Measurements from ENCODE around the gene NET1.

Gene NET1

DNA sequence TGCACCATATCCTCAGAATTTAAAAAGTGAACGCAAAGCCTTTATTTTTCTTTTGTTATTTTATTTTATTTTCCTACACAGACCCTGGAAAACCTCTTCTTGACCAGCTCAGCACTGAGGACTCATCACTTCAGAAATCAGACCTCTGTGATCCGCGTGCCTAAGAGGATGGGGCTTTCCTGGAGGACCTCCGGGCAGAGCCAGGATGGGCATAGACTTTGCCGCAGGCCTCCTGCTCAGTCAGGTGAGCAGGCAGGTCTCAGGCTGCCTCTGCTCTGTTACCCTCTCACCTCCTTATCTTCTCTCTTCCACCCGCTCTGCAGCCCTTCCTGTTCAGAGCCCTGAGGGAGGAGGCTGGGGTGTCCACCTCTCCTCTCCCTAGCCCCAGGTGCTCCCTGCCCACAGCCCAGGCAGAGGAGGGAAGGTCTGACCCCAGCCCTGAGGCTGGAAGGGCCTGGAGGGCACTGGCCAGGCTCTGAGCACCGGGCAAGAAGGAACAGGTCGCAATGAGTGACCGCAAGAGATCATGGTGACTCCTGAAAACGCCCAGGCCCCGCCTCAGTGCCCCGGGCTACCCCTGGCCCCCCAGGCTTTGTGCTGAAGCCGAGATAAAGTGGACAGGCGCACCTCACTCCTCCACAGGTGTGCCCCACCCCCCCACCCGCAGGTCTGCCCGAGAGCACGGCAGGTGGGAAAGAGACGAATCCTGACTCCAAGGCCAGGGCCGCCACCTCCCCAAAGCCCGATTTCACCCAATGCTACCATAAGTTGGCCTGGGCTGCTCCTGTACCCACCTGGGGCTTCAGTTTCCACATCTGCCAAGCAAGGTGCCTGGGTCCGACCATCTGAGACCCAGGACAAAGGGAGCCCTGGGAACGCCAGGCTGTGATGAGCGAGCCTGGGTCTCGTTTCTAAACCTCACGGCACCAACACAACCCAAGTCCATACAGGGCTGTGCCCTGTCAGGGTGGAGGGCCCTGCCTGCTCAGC is 84.2 kb downstream of the NET1 start:
- no peak for TF ChIP-seq EP300 (IDR thresholded peaks at IDR 0.05; ENCODE audit: borderline replicate concordance)

DNA sequence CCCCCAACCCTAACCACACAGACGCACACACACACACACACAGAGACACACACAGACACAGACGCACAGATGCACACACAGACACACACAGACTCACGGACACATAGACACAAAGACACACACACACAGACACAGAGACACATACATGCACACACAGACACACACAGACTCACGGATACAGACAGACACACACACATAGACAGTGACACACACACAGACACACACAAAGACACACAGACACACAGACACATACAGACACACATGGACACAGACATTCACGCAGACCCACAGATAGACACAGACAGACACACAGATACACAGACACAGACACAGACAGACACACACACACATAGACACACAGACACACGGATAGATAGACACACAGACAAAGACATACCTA is 84.9 kb downstream of the NET1 start:
- TF ChIP-seq RAD21 (IDR thresholded peaks at IDR 0.05; ENCODE audit: low read depth) (no peak), CREB1 (IDR thresholded peaks at IDR 0.05; ENCODE audit: low read depth) (no peak), TAF1 (IDR thresholded peaks at IDR 0.05; ENCODE audit: low read depth) (no peak), FOXM1 (IDR thresholded peaks at IDR 0.05; ENCODE audit: borderline replicate concordance, low read depth) (no peak), TCF12 (IDR thresholded peaks at IDR 0.05; ENCODE audit: low read depth) (no peak)
- TF ChIP-seq, protein P1, sequence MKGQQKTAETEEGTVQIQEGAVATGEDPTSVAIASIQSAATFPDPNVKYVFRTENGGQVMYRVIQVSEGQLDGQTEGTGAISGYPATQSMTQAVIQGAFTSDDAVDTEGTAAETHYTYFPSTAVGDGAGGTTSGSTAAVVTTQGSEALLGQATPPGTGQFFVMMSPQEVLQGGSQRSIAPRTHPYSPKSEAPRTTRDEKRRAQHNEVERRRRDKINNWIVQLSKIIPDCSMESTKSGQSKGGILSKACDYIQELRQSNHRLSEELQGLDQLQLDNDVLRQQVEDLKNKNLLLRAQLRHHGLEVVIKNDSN (IDR thresholded peaks at IDR 0.05), result no peak

DNA sequence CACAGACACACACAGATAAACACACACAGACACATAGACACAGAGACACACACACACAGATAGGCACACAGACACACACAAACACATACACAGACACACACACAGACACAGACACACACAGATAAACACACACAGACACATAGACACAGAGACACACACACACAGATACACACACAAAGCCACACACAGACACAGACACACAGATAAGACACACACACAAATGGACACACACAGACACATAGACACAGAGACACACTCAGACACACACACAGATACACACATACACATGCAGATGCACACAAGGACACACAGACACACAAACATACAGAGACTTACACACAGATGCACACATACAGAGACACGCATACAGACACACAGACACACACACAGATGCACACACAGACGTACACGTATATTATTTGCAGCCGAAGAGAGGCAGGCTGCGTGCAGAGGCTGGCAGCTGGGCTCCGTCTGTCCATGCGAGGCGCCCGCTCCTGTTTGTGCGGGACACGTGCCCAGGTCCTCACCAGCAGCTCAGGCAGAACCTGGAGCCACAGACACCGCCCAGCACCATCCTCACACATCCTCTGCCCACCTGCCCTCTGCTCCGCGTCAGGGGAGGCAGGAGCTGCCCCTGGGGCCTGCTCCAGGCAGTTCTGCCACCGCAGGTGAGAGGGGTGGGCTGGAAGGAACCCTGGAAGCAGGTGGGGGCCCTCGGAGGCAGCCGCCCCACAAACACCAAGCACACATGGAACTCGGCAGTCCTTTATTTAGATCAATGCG is 85.8 kb downstream of the NET1 start:
- TF ChIP-seq NFIC (IDR thresholded peaks at IDR 0.05) (no peak), REST (IDR thresholded peaks at IDR 0.05; ENCODE audit: low read depth) (no peak), ZBTB7A (IDR thresholded peaks at IDR 0.05; ENCODE audit: low read depth) (no peak), CREB1 (IDR thresholded peaks at IDR 0.05; ENCODE audit: low read depth) (no peak), YY1 (IDR thresholded peaks at IDR 0.05; ENCODE audit: low read depth) (no peak), TAF1 (IDR thresholded peaks at IDR 0.05; ENCODE audit: low read depth) (no peak), TCF12 (IDR thresholded peaks at IDR 0.05; ENCODE audit: low read depth) (no peak), CEBPB (IDR thresholded peaks at IDR 0.05) (no peak), EGR1 (IDR thresholded peaks at IDR 0.05) (no peak), MAX (IDR thresholded peaks at IDR 0.05) (no peak), TEAD4 (IDR thresholded peaks at IDR 0.05) (no peak), EP300 (IDR thresholded peaks at IDR 0.05; ENCODE audit: borderline replicate concordance) (no peak), RAD21 (IDR thresholded peaks at IDR 0.05; ENCODE audit: low read depth) (no peak), FOXM1 (IDR thresholded peaks at IDR 0.05; ENCODE audit: borderline replicate concordance, low read depth) (no peak)
- TF ChIP-seq, protein P1 (IDR thresholded peaks at IDR 0.05), result no peak

DNA sequence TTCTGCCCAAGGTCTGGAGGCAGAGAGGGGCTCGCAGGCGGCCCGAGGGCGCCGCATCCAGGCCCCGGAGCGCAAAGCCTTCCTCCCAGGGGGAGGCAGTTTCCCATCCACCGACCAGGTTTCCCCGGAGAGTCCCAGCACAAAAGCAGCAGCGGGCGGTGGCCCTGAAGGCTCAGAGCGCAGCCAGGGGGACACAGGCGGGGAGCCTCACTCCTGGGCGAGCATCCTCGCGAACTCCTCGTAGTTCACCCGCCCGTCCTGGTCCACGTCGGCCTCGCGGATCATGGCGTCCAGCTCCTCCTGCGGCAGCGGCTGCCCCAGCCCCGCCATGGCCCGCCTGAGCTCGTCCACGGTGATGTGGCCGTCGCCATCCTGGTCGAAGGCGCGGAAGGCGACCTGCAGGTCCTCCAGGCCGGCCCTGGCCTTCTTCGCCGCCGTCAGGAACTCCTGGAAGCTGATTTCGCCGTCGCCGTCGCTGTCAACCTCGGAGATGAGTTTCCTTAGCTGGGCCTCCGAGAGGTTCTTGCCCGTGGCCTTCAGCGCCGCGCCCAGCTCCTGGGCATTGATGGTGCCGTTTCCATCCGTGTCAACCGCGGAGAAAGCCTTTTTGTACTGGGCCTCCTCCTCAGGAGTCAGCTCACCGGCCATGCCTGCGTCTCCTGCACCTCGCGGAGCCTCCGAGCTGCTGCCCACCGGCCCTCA is 86.6 kb downstream of the NET1 start:
- no peak for TF ChIP-seq FOXM1 (IDR thresholded peaks at IDR 0.05; ENCODE audit: borderline replicate concordance, low read depth)
- no peak for TF ChIP-seq CREB1 (IDR thresholded peaks at IDR 0.05; ENCODE audit: low read depth)
- no peak for TF ChIP-seq RAD21 (IDR thresholded peaks at IDR 0.05; ENCODE audit: low read depth)
- TF ChIP-seq EGR1 (IDR thresholded peaks at IDR 0.05), result no peak
- no peak for TF ChIP-seq CEBPB (IDR thresholded peaks at IDR 0.05)
- TF ChIP-seq REST (IDR thresholded peaks at IDR 0.05; ENCODE audit: low read depth), result no peak
- TF ChIP-seq TEAD4 (IDR thresholded peaks at IDR 0.05), result no peak
- TF ChIP-seq EP300 (IDR thresholded peaks at IDR 0.05; ENCODE audit: borderline replicate concordance), result no peak

- TF ChIP-seq EP300 (IDR thresholded peaks at IDR 0.05; ENCODE audit: borderline replicate concordance), result no peak
- TF ChIP-seq, protein P1 (IDR thresholded peaks at IDR 0.05), result no peak
These were observed 87.3 kb downstream of the NET1 start, which contains the start of gene CALML5 for GRCh38 chr10:5499493-5500140. Gene CALML5, minus strand, starts transcription at chr10:5499570. Its CDS starts 132 bp downstream, at chr10:5499438.
